Measurements from ENCODE around the gene ASCC2.

DNA sequence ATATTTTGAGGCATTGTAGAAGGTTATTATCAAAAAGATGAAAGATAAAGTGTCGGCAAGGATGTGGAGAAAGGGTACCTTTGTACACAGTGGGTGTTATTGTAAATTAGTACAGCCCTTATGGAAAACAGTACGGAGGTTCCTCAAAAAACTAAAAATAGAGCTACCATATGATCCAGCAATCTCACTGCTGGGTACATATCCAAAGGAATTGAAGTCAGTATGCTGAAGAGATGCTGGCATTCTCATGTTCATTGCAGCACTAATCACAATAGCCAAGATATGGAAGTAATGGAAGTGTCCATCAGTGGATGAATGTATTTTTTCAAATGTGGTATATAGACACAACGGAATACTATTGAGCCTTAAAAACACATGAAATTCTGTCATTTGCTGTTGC is 29.8 kb upstream of the ASCC2 start:
- no peak for TF ChIP-seq EZH2phosphoT487 (IDR thresholded peaks at IDR 0.05; ENCODE audit: insufficient read depth, low read depth)
- no peak for TF ChIP-seq EZH2 (IDR thresholded peaks at IDR 0.05; ENCODE audit: insufficient read depth, poor library complexity, severe bottlenecking)

Measured in GM23248 (cell line).